ENCODE data around the gene FFAR3. TPM values are rescaled to one million over a fixed set of nuclear protein-coding genes. Genes with fewer than 3 reads are reported as not detected.

Gene FFAR3
- total and polyA plus RNA-seq, 2 of the 13 experiments (the other 11 are each of a cell fraction or from before 2014, with no cell fraction given), result not detected

DNA sequence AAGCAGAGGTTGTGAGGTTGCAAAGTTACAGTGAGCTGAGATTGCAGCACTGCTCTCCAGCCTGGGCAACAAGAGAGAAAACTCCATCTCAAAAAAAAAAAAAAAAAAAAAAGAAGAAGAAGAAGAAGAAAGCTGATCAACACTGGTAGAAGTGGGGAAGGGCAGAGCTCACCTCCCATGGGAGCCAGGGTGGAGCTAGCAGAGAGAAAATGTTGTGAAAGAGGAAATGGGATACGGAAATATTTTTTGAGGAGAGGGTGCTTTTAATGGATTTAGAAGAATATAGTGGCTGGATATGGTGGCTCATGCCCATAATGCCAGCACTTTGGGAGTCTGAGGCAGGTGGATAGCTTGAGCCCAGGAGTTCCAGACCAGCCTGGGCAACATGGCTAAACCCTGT is 19.4 kb downstream of the FFAR3 start (continued):
- TF ChIP-seq, protein P1, sequence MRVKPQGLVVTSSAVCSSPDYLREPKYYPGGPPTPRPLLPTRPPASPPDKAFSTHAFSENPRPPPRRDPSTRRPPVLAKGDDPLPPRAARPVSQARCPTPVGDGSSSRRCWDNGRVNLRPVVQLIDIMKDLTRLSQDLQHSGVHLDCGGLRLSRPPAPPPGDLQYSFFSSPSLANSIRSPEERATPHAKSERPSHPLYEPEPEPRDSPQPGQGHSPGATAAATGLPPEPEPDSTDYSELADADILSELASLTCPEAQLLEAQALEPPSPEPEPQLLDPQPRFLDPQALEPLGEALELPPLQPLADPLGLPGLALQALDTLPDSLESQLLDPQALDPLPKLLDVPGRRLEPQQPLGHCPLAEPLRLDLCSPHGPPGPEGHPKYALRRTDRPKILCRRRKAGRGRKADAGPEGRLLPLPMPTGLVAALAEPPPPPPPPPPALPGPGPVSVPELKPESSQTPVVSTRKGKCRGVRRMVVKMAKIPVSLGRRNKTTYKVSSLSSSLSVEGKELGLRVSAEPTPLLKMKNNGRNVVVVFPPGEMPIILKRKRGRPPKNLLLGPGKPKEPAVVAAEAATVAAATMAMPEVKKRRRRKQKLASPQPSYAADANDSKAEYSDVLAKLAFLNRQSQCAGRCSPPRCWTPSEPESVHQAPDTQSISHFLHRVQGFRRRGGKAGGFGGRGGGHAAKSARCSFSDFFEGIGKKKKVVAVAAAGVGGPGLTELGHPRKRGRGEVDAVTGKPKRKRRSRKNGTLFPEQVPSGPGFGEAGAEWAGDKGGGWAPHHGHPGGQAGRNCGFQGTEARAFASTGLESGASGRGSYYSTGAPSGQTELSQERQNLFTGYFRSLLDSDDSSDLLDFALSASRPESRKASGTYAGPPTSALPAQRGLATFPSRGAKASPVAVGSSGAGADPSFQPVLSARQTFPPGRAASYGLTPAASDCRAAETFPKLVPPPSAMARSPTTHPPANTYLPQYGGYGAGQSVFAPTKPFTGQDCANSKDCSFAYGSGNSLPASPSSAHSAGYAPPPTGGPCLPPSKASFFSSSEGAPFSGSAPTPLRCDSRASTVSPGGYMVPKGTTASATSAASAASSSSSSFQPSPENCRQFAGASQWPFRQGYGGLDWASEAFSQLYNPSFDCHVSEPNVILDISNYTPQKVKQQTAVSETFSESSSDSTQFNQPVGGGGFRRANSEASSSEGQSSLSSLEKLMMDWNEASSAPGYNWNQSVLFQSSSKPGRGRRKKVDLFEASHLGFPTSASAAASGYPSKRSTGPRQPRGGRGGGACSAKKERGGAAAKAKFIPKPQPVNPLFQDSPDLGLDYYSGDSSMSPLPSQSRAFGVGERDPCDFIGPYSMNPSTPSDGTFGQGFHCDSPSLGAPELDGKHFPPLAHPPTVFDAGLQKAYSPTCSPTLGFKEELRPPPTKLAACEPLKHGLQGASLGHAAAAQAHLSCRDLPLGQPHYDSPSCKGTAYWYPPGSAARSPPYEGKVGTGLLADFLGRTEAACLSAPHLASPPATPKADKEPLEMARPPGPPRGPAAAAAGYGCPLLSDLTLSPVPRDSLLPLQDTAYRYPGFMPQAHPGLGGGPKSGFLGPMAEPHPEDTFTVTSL (CRISPR knock-in tag; IDR thresholded peaks at IDR 0.05; ENCODE audit: borderline replicate concordance), result 0 out of 2 replicates have a peak, but pooled peaks have one; percentile 15
- TF ChIP-seq NR2F1 (CRISPR knock-in tag; IDR thresholded peaks at IDR 0.05) (no peak), HDAC2 (CRISPR knock-in tag; IDR thresholded peaks at IDR 0.05) (no peak), BORCS8-MEF2B (CRISPR knock-in tag; IDR thresholded peaks at IDR 0.05) (no peak)

DNA sequence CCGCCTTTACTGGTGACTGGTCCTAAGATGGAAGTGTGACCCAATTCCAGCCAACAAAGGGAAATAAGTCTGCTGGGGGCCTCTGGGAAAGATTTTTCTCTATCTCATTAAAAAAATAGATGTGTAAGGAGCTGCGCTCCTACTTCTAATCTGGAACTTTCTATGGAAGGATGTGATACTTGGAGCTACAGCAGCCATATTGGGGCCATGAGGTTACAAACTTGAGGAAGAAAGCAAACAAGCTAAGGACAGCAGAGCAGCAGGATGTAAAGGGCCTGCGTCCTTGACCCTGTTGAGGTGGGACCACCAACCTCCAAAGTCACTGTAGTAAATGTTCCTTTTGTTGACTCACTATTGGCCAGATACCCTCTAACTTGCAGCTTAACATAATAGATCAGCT is 20.1 kb downstream of the FFAR3 start:
- FAIRE-seq (no peak), ATAC-seq (no peak), DNase-seq (ENCODE audit: low spot score) (no peak)
- CTCF ChIA-PET (ENCODE audit: low intra/inter-chr PET ratio, low total read pairs), result no interaction called here
- no peaks in the 10 kb centered on the region for H3K36me3 ChIP-seq (replicated peaks in 1 of 2; ENCODE audit: control insufficient read depth in 1 of 2, insufficient read depth in 2 of 2, low read length in 2 of 2)
- H3K9me3 ChIP-seq (ENCODE audit: low read length), result no peaks in the 10 kb centered on the region; the same call in 1 of the 2 replicates
- no peaks in the 10 kb centered on the region for H3K79me2 ChIP-seq (ENCODE audit: insufficient read depth, low read length)
- intact Hi-C loops (cut with micrococcal nuclease; ENCODE audit: unreplicated experiment) (no loop called here), in situ Hi-C loops (cut with HindIII; ENCODE audit: extremely low pct_ligation_motif_present, low pct_unique_long_range_greater_than_20kb) (no loop called here)
- no TSS peak for BruUV-seq (replicated peaks)
- no peaks in the 10 kb centered on the region for H4K20me1 ChIP-seq (ENCODE audit: insufficient read depth, low read length)
- no peak overlapping the region for H3K4me3 ChIP-seq (replicated peaks in 1 of 3; ENCODE audit: insufficient read depth in 1 of 3, low read depth in 2 of 3, low read length in 3 of 3)
- no peaks in the 10 kb centered on the region for H3K27me3 ChIP-seq (ENCODE audit: control insufficient read depth in 1 of 2, insufficient read depth in 2 of 2, low read length in 2 of 2)
- no peak overlapping the region for H3K27ac ChIP-seq (ENCODE audit: extremely low read length, insufficient read depth, low read length)
- no peak overlapping the region for H2AFZ ChIP-seq (ENCODE audit: low read length)
- POLR2A ChIA-PET, result no interaction called here
- 93% methylated on average over 3 of the region's 3 CpGs for WGBS (ENCODE audit: low lambda C conversion rate)
- no peak overlapping the region for H3K4me2 ChIP-seq (ENCODE audit: low read depth, low read length)
- H3K9ac ChIP-seq (ENCODE audit: insufficient read depth, low read depth, low read length), result no peak overlapping the region
- H3K4me1 ChIP-seq (ENCODE audit: insufficient read depth, low read length), result peaks cover 65% of the 10 kb centered on the region
- TF ChIP-seq, protein P2, sequence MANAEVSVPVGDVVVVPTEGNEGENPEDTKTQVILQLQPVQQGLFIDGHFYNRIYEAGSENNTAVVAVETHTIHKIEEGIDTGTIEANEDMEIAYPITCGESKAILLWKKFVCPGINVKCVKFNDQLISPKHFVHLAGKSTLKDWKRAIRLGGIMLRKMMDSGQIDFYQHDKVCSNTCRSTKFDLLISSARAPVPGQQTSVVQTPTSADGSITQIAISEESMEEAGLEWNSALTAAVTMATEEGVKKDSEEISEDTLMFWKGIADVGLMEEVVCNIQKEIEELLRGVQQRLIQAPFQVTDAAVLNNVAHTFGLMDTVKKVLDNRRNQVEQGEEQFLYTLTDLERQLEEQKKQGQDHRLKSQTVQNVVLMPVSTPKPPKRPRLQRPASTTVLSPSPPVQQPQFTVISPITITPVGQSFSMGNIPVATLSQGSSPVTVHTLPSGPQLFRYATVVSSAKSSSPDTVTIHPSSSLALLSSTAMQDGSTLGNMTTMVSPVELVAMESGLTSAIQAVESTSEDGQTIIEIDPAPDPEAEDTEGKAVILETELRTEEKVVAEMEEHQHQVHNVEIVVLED (CRISPR knock-in tag; IDR thresholded peaks at IDR 0.05; ENCODE audit: borderline replicate concordance), result no peak
- TF ChIP-seq ZFP62 (CRISPR knock-in tag; IDR thresholded peaks at IDR 0.05) (no peak), ZFY (CRISPR knock-in tag; IDR thresholded peaks at IDR 0.05) (no peak), ZNF30 (CRISPR knock-in tag; IDR thresholded peaks at IDR 0.05) (no peak), HNRNPH1 (optimal IDR thresholded peaks at IDR 0.05; ENCODE audit: low read depth, low read length) (no peak), SP2 (CRISPR knock-in tag; IDR thresholded peaks at IDR 0.05) (no peak), ZNF615 (CRISPR knock-in tag; IDR thresholded peaks at IDR 0.05; ENCODE audit: borderline replicate concordance) (no peak)
- TF ChIP-seq, protein P3, sequence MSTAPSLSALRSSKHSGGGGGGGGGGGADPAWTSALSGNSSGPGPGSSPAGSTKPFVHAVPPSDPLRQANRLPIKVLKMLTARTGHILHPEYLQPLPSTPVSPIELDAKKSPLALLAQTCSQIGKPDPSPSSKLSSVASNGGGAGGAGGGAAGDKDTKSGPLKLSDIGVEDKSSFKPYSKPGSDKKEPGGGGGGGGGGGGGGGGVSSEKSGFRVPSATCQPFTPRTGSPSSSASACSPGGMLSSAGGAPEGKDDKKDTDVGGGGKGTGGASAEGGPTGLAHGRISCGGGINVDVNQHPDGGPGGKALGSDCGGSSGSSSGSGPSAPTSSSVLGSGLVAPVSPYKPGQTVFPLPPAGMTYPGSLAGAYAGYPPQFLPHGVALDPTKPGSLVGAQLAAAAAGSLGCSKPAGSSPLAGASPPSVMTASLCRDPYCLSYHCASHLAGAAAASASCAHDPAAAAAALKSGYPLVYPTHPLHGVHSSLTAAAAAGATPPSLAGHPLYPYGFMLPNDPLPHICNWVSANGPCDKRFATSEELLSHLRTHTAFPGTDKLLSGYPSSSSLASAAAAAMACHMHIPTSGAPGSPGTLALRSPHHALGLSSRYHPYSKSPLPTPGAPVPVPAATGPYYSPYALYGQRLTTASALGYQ (CRISPR knock-in tag; IDR thresholded peaks at IDR 0.05), result no peak
